K562 (cell line): ENCODE results near the gene CACNA2D3. TPM values are rescaled to one million over a fixed set of nuclear protein-coding genes. Genes with fewer than 3 reads are reported as not detected.

Experiments used
- ATAC-seq: fragments of 200-7000 bp; cut with Tn5 transposase; 3 replicates; pipeline ENCODE4 v1.9.1; 2020; ENCODE audit warnings: moderate library complexity
- BruUV-seq: library from RNA; stranded (reverse); fragments of 400-500 nt; replicated peaks from 2 replicates; lab custom pipeline; 2021; lab: Mats Ljungman, UMichigan
- CTCF ChIA-PET: fragments of 300-600 bp; formaldehyde crosslinking; extraction: SDS; loops from one replicate; lab custom pipeline; 2021; ENCODE audit warnings: low intra/inter-chr PET ratio; lab: Yijun Ruan, JAX
- POLR2A ChIA-PET: fragments of 300-600, 350-650 bp; sonication (Branson Sonifier 250); formaldehyde crosslinking; extraction: SDS; loops from one replicate; lab custom pipeline; 2021; ENCODE audit warnings: antibody characterized with exemption, inconsistent platforms; lab: Yijun Ruan, JAX
- DNase-seq, 4 experiments: peaks; one replicate each; pipeline versions ENCODE4 v3.0.0 to v3.0.0-alpha.2; 2011 to 2018; ENCODE audit warnings: low spot score in 3 of 4, mixed read lengths in 3 of 4; ENCODE audit errors: extremely low read depth in 1 of 4
- FAIRE-seq: peaks from 2 replicates; lab custom pipeline; 2011; peaks lifted over from hg19 to GRCh38; lab: Jason Lieb, UNC
- H2AFZ ChIP-seq: 2 replicates; pipeline ENCODE4 v1.6.0; 2011; ENCODE audit warnings: low read depth, low read length, control low read depth, inconsistent platforms
- H3K27ac ChIP-seq: fragments of 200-600 bp; 3 replicates; pipeline ENCODE4 v1.8.0; 2011; ENCODE audit warnings: low read depth, mild to moderate bottlenecking, control low read depth, inconsistent platforms, low read length, moderate library complexity, mixed read lengths; ENCODE audit errors: extremely low read depth
- H3K27me3 ChIP-seq, 2 experiments: fragments of 300-600 bp in 1 of 2; 2 replicates in 1 of 2; 3 replicates in 1 of 2; pipeline versions ENCODE4 v1.6.0 to v1.8.0; 2011; ENCODE audit warnings: inconsistent platforms in 2 of 2, low read length in 2 of 2, mild to moderate bottlenecking in 1 of 2, mixed read lengths in 1 of 2, moderate library complexity in 1 of 2; ENCODE audit not compliant: control insufficient read depth in 2 of 2, insufficient read depth in 2 of 2
- H3K36me3 ChIP-seq: fragments of 300-600 bp; 3 replicates; pipeline ENCODE4 v1.8.0; 2011; ENCODE audit warnings: mild to moderate bottlenecking, low read length, inconsistent platforms; ENCODE audit not compliant: control insufficient read depth, insufficient read depth
- H3K4me1 ChIP-seq, 2 experiments: fragments of 200-600 bp in 1 of 2; replicated peaks in 1 of 2; 2 replicates in 1 of 2; 3 replicates in 1 of 2; pipeline versions ENCODE4 v1.5.1 to v1.8.0; 2011; ENCODE audit warnings: inconsistent platforms in 2 of 2, low read length in 2 of 2, mild to moderate bottlenecking in 1 of 2, mixed read lengths in 1 of 2, moderate library complexity in 1 of 2; ENCODE audit not compliant: control insufficient read depth in 2 of 2, insufficient read depth in 2 of 2
- H3K4me2 ChIP-seq: 2 replicates; pipeline ENCODE4 v1.6.1; 2011; ENCODE audit warnings: low read length, control low read depth, inconsistent platforms, mixed read lengths; ENCODE audit not compliant: insufficient read depth
- H3K4me3 ChIP-seq: fragments of 200-600 bp; sonication (generic), shearing (Covaris generic); 2 replicates; pipeline ENCODE4 v1.5.1; 2016; ENCODE audit warnings: control low read depth, inconsistent platforms
- H3K79me2 ChIP-seq: fragments of 200-600 bp; 3 replicates; pipeline ENCODE4 v1.8.0; 2011; ENCODE audit warnings: low read length, inconsistent platforms; ENCODE audit not compliant: control insufficient read depth, insufficient read depth
- H3K9ac ChIP-seq, 2 experiments: 2 replicates each; pipeline versions ENCODE4 v1.6.0 to v1.6.1; 2011; ENCODE audit warnings: low read depth in 2 of 2, low read length in 2 of 2, control low read depth in 1 of 2, inconsistent platforms in 1 of 2, mild to moderate bottlenecking in 1 of 2, mixed read lengths in 1 of 2; ENCODE audit not compliant: insufficient read depth in 1 of 2
- H3K9me1 ChIP-seq: one replicate; pipeline ENCODE4 v1.6.0; 2011; ENCODE audit warnings: inconsistent platforms, mild to moderate bottlenecking, low read length, moderate library complexity; ENCODE audit not compliant: control insufficient read depth, insufficient read depth
- H3K9me3 ChIP-seq: replicated peaks from 2 replicates; pipeline ENCODE4 v1.5.1; 2011; ENCODE audit warnings: low read depth, low read length, inconsistent platforms; ENCODE audit not compliant: control insufficient read depth, insufficient read depth
- H4K20me1 ChIP-seq: replicated peaks from 2 replicates; pipeline ENCODE4 v1.6.1; 2011; ENCODE audit warnings: low read length, inconsistent platforms, mixed read lengths; ENCODE audit not compliant: control insufficient read depth, insufficient read depth
- BACH1 ChIP-seq: fragments of 200-800 bp; sonication (Bioruptor generic); IDR thresholded peaks from 2 replicates; pipeline ENCODE4 v1.6.1; 2016; ENCODE audit warnings: missing genetic modification characterization, missing compliant biosample characterization
- CREBBP ChIP-seq: IDR thresholded peaks from one replicate; pipeline ENCODE4 v1.6.1; 2012; ENCODE audit warnings: low read depth, mild to moderate bottlenecking, control low read depth, inconsistent platforms, low read length
- EP300 ChIP-seq: IDR thresholded peaks from 2 replicates; pipeline ENCODE4 v1.6.1; 2012; ENCODE audit warnings: low read length, improper control_type of control experiment
- ESRRB ChIP-seq: fragments of 250-450 bp; sonication (Bioruptor Pico); IDR thresholded peaks from 2 replicates; pipeline ENCODE4 v1.5.0; 2020; ENCODE audit warnings: mild to moderate bottlenecking, moderate library complexity, borderline replicate concordance
- MITF ChIP-seq: IDR thresholded peaks from 2 replicates; pipeline ENCODE4 v1.6.1; 2014; ENCODE audit warnings: antibody characterized with exemption
- POLR2A ChIP-seq: fragments of 450-650 bp; conservative IDR thresholded peaks from 2 replicates; pipeline ENCODE4 v1.6.1; 2016
- POU5F1 ChIP-seq: fragments of 150-350 bp; IDR thresholded peaks from 2 replicates; pipeline ENCODE4 v1.6.1; 2014; ENCODE audit warnings: borderline replicate concordance, low read length, low read depth, mild to moderate bottlenecking; ENCODE audit not compliant: partially characterized antibody
- SIN3A ChIP-seq, 2 experiments: fragments of 150-350 bp in 1 of 2; IDR thresholded peaks; 2 replicates each; pipeline ENCODE4 v1.6.1; 2011 to 2016; ENCODE audit warnings: borderline replicate concordance in 2 of 2, low read depth in 2 of 2, low read length in 2 of 2, mild to moderate bottlenecking in 2 of 2, moderate library complexity in 2 of 2; ENCODE audit not compliant: control insufficient read depth in 1 of 2
- TSHZ1 ChIP-seq: fragments of 250-450 bp; sonication (Bioruptor Pico); IDR thresholded peaks from 2 replicates; pipeline ENCODE4 v1.4.0; 2020; ENCODE audit warnings: mild to moderate bottlenecking, moderate library complexity
- ZMIZ1 ChIP-seq, 2 experiments: fragments of 150-350 bp in 1 of 2; IDR thresholded peaks; 2 replicates each; pipeline ENCODE4 v1.6.1; 2012 to 2016; ENCODE audit warnings: low read depth in 2 of 2, low read length in 2 of 2, mild to moderate bottlenecking in 1 of 2, moderate library complexity in 1 of 2
- ZNF239 ChIP-seq: fragments of 250-450 bp; sonication (Bioruptor Pico); IDR thresholded peaks from 2 replicates; pipeline ENCODE4 v1.4.0; 2020; ENCODE audit warnings: mild to moderate bottlenecking
- ZNF507 ChIP-seq: conservative IDR thresholded peaks from 2 replicates; pipeline ENCODE4 v1.6.1; 2017; ENCODE audit warnings: missing genetic modification characterization, missing compliant biosample characterization
- WGBS: fragments of 100-300 bp; shearing (Covaris generic); methylation state at CpG from one replicate; pipeline ENCODE4 v1.1.6; 2016; ENCODE audit warnings: low coverage, mixed read lengths; ENCODE audit not compliant: insufficient coverage; ENCODE audit errors: missing lambda C conversion rate; 5-methylcytosine and 5-hydroxymethylcytosine counted together
- in situ Hi-C: fragments of 300-500 bp; cut with MboI; formaldehyde crosslinking; loops from 4 replicates; pipeline ENCODE4 v1.15.0; 2018; ENCODE audit warnings: inconsistent platforms, mixed read lengths
- intact Hi-C: fragments of 100-400 bp; cut with micrococcal nuclease; formaldehyde crosslinking; loops from 2 replicates; pipeline ENCODE4 v1.14.2; 2022
- polyA plus RNA-seq, 8 experiments: library from polyadenylated mRNA; depleted of rRNA in 4 of 8; stranded (reverse) in 5 of 8; unstranded in 3 of 8; fragments of >200 nt; fragmentation: Nextera tagmentation in 2 of 8; fragmentation: Illumina TruSeq in 1 of 8; extraction: Ambion mirVana in 2 of 8; extraction: Trizol in 1 of 8; gene quantifications; 2 replicates each; pipeline versions ENCODE4 v1.2.1 to v1.2.3, GENCODE V29; 2011 to 2014; ENCODE audit warnings: inconsistent platforms in 1 of 8, missing spikeins in 1 of 8
- total RNA-seq, 7 experiments: library from RNA; depleted of rRNA in 6 of 7; stranded (reverse); fragments of >200 nt in 6 of 7; fragmentation: Illumina TruSeq in 2 of 7; extraction: Trizol in 2 of 7; gene quantifications; 2 replicates each; pipeline versions ENCODE4 v1.2.1 to v1.2.3, GENCODE V29; 2011 to 2021; ENCODE audit warnings: low replicate concordance in 1 of 7

Gene CACNA2D3
- total and polyA plus RNA-seq, 9 of the 15 experiments (the other 6 are each of a cell fraction or from before 2014, with no cell fraction given): 0.01 TPM; not detected in 8

- TF ChIP-seq ZMIZ1 (IDR thresholded peaks at IDR 0.05; ENCODE audit: low read depth in 2 of 2, low read length in 2 of 2): no peak
Measured at GRCh38 chr3:54094926-54095325, 27.4 kb upstream of the CACNA2D3 start (continued).

- CTCF ChIA-PET: no interaction called here
- intact Hi-C loops: no loop called here
Measured at GRCh38 chr3:54099381-54099780, 23.0 kb upstream of the CACNA2D3 start.

More at GRCh38 chr3:54099381-54099780, 23.0 kb upstream of the CACNA2D3 start:
- no TSS peak for BruUV-seq
- H3K27ac ChIP-seq: no peak overlapping the region
- no peak overlapping the region for H2AFZ ChIP-seq
- TF ChIP-seq TSHZ1 (no peak), BACH1 (tag) (no peak), SIN3A (IDR thresholded peaks at IDR 0.05; ENCODE audit: borderline replicate concordance in 2 of 2, control insufficient read depth in 1 of 2, low read depth in 2 of 2, low read length in 2 of 2) (no peak), MITF (no peak), ZNF507 (tag) (no peak), POU5F1 (no peak), POLR2A (no peak), CREBBP (no peak), ESRRB (CRISPR knock-in tag) (no peak), EP300 (no peak), ZNF239 (CRISPR knock-in tag) (no peak)
- no peak overlapping the region for H3K4me3 ChIP-seq
- DNase-seq: no peak
- H3K9ac ChIP-seq: no peak overlapping the region
- H3K4me2 ChIP-seq: no peak overlapping the region
- H3K9me1 ChIP-seq: no peaks in the 10 kb centered on the region
- POLR2A ChIA-PET: interaction anchor here (1.0 kb wide), 1 partner anchor 39 kb away, joined by 3 read pairs; no protein-coding TSS in a partner anchor
- H3K9me3 ChIP-seq: no peaks in the 10 kb centered on the region
- H3K27me3 ChIP-seq: no peaks in the 10 kb centered on the region
- 11% methylated on average over 1 of the region's 1 CpG for WGBS
- no peaks in the 10 kb centered on the region for H4K20me1 ChIP-seq
- ATAC-seq: no peak
- H3K79me2 ChIP-seq: no peaks in the 10 kb centered on the region
- FAIRE-seq: no peak
- H3K4me1 ChIP-seq: no peaks in the 10 kb centered on the region
- no peaks in the 10 kb centered on the region for H3K36me3 ChIP-seq
- in situ Hi-C loops: no loop called here
